Stimulated activated CD4-positive, alpha-beta T cell treated with anti-CD3 and anti-CD28 coated beads, Interleukin-1b, Interleukin-23, amount 100 ng/mL, for 4 hours (primary cell): ENCODE measurements around the gene WDR45B.

ENCODE experiments used
- DNase-seq, 2 donors: peaks; one replicate each; pipeline ENCODE4 v3.0.0-alpha.2; 2020; ENCODE audit warnings: low read depth in 2 of 2

WDR45B gene

DNA sequence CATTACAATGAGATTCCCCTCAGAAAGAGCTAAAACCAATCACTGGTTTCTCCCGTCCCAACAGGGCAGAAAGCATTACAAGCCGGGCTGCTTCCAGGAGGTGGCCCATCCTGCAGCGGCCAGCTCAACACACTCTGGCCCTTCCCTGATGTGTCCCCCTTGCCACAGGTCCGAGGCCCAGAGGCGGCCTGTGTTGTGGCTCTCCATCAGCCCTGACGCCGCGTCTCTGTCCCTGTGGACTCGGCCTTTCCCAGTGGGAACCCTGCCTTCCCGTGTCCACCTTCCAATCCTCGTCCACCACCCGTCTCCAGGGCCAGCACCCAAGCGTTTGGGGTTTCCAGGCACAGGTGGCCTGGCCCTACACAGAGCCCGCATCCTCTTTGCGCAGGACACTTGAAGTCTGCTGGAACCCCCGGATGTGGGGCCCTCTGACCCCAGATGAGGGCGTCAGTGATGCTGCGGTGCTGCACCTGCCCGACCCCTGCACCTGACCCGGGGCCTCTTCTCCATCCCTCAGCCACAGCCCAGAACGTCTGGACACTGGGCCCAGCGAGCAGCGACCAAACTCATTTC, 29.2 kb upstream of the WDR45B start:
- DNase-seq: no peak

GRCh38 chr17:82675476-82676245, 27.4 kb upstream of the WDR45B start:
- DNase-seq: no peak

- no peak for DNase-seq
Measured at GRCh38 chr17:82674656-82675475, 26.6 kb upstream of the WDR45B start.

- DNase-seq: no peak
Measured at GRCh38 chr17:82670661-82671450, 22.6 kb upstream of the WDR45B start.

GRCh38 chr17:82668631-82669099, 20.4 kb upstream of the WDR45B start:
- peak in 1 of 2 donors; percentile 30 for DNase-seq

GRCh38 chr17:82668024-82668630, 19.9 kb upstream of the WDR45B start:
- DNase-seq: no peak

DNA sequence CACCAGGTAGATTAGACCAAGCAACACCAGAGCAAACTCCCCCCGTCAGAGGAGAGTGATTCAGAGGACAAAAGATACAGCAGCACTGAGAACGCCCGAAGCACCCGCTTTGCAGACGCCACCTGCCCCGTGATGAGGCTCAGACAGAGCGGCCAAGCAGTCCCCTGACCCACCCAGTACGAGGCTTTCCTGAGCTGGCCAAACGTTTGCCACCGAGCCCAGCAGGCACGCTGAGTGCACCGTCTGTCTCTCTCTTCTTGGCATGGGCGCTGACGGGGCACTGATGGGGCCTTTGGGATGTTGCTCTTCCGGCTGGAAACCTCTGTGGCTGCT, 19.4 kb upstream of the WDR45B start:
- no peak for DNase-seq

DNA sequence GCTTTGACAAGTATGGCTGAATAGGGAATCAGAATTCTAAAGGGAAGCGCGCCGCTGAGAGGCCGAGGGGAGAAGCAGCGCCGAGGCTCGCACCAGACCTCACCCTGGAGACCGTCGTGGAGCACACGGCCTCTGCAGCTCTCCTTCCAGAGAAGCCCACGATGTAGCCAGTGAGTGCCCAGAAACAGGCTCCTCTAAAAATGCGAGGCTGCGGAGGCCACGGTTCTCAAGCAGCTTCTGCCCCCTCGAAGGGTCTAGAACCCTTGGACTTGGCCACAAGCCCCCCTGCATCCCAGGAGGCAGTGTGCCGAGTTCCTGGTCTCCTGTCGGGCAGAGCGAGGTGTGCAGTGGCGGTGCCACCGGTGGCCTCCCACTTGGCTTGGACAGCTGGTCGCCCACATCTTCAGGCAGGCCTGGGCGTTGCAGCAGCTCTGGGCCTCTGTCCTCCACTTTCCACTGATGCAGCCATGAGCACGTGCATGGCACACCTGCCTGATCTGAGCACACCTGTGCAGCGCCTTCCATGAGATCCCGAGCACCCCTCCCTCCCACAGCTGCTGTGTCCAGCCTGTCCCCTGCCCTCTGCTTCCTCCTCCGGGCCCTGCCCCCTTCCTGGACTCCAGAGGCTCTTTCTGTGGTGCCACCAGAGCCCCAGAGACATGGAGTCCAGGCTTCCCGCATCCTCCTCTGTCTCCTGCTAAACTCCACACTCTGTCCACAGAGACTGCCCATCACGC, 18.9 kb upstream of the WDR45B start:
- no peak for DNase-seq

- DNase-seq: no peak
Measured at GRCh38 chr17:82665891-82666290, 17.6 kb upstream of the WDR45B start.

- DNase-seq: no peak
Measured at GRCh38 chr17:82665217-82665616, 17.0 kb upstream of the WDR45B start.

GRCh38 chr17:82664701-82665182, 16.5 kb upstream of the WDR45B start:
- no peak for DNase-seq

DNA sequence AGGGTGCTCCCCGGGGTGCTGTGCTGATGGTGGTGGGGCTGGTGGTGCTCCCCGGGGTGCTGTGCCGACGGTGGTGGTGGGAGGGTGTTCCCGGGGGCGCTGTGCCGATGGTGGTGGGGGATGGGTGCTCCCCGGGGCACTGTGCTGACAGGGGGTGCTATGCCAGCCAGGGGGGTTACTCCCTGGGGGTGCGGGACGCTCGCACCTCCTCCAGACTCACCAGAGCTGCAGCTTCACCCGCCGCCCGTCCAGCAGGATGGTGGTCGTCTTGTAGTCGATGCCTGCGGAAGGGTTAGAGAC, 16.0 kb upstream of the WDR45B start:
- no peak for DNase-seq

DNA sequence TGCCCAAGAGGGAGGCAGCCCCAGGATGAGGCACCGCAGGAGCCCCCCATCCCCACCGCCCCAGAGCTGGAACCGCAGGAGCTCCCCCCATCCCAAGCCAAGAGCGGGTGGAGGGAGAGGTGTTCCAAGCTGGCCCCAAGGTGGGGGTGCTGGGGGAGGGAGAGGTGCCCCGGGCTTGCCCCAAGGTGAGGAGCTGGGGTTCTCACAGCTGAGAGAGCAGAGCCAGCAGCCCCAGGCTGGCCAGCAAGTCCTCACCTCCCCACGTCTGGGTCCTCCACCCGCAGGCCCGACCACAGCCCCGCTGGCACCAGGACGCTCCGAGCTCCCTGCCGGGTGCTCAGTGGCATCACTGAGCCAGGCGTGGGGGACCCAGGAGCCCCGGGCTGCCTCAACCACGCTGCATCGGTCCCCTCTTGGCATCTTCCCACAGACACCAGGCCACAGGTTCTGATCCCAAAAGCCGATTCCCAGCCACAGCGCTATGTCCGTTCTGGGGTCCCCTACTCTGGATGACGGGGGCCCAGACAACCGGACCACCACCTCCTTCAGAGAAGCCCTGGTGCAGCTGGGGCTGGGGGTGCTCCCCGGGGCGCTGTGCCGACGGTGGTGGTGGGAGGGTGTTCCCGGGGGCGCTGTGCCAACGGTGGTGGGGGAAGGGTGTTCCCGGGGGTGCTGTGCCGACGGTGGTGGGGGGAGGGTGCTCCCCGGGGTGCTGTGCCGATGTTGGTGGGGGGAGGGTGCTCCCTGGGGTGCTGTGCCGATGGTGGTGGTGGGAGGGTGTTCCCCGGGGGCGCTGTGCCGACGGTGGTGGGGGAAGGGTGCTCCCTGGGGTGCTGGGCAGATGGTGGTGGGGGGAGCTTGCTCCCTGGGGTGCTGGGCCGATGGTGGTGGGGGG, 15.4 kb upstream of the WDR45B start:
- no peak for DNase-seq

- no peak for DNase-seq
Measured at GRCh38 chr17:82662711-82663261, 14.5 kb upstream of the WDR45B start.

- DNase-seq: no peak
Measured at GRCh38 chr17:82661717-82662683, 13.8 kb upstream of the WDR45B start.

DNA sequence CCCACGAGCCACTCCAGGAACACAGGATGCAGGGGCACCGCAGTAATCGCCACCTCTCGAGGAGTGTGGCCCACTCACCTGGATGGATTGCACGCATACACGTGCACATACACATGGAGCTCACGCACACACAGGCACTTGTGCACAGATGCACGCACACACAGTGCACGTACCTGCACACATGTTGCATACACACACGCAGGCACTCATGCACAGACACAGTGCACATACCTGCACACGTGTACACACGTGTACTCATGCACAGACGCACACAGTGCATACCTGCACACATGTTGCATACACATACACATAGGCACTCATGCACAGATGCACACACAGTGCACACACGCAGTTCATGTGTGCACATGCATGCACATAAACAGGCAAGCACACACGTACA, 11.6 kb upstream of the WDR45B start:
- no peak for DNase-seq

GRCh38 chr17:82658796-82659452, 10.7 kb upstream of the WDR45B start:
- no peak for DNase-seq

DNA sequence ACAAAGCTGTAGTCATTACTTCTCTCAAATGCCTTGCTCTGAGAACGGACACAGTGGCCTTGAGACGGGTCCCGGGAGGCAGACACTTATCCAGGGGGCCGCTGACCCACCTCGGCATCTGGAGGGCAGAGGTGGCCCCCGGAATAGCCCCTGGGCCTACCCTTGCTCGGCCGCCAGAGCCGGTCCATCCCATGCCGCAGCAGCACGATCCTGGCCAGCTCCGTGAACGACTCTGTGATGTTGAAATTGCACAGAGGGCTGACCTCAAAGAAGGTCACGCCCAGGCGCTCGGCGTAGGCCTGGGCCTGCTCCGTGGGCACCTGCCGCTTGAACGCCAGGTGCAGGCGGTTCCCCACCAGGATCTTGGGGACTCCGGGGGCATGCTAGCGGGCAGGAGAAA, 10.1 kb upstream of the WDR45B start:
- no peak for DNase-seq
